HS-5 (cell line): ENCODE results near the gene APBA3.

Source experiments
- DNase-seq: peaks from one replicate; pipeline ENCODE4 v3.0.0-alpha.2; 2012; ENCODE audit warnings: low read depth

The APBA3 gene

DNA sequence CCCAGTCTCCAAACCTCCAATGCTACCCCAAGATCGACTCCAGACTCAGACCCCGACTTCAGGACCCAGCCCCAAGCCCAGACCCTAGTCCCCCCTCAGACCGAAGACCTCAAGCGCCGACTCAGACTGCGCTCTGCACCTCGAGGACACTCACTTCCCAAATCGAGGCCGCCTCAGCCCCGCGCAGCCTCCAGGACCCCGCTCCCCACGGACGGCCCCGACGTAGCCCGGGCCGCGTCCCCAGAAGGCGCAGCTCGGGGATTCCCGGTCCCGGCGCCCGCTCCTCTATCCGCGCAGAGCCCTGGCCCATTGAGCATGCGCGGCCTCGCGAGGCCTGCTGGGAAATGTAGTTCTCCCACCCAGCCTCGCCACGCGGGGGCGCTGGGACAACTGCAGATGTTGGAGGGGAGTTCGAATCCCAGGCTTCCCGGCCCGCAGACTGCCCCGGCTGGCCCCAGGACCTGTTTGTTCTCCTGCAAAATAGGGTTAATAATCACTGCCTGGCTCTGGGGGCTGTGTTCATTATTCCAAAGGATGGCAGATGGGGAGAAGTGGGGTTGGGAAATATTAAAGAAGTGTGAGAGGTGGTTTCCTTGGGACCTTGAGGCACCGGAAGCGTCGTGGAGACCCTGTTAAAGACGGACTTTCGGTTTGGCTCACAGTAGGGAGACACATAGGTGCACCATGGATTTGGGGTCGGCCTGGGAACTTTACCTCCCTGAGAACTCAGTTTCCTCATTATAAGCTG lies at the start of gene APBA3:
Gene APBA3, minus strand, starts transcription at position 311 of the 748 bp plus-strand sequence. CDS start 1,428 bp downstream, outside the sequence.
- peak; percentile 60 for DNase-seq

- no peak for DNase-seq
These were observed 49.3 kb upstream of the APBA3 start for GRCh38 chr19:3810708-3811355.

DNA sequence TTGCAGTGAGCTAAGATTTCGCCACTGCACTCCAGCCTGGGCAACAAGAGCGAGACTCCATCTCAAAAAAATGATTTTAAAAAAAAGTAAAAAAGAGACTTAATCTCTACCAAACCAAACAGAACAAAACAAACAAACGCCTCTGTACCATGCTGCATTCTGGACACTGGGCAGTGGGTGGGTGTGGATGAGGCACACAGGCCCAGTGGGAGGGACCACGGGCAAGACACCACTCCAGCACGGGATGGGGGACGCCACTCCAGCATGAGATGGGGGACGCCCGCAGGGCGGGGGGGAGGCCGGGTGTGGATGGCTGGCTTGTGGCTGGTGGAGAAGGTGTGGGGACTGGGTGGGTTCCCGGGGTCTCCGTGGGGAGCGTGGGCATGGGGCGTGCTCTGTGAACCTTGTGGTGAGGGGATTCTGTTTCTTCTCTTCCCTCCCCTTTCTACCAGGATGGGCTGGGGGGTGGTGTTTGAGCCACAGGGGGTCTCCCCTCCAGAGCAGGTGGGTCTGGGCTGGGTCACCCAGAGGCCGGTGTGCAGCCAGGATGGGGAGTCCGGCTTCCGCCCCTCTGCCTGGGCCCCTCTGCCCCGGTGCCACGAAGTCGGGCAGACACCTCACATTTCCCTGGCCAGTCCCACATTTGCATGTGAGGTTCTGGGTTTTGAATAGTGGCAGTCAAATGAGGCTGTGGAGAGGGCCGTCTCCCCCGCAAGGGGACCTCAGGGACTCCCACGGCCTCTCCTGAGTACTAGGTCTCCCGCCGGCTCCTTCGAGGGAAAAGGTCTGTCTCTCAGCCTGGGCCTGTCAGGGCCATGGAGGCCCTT lies 48.6 kb upstream of the APBA3 start:
- DNase-seq = no peak

DNA sequence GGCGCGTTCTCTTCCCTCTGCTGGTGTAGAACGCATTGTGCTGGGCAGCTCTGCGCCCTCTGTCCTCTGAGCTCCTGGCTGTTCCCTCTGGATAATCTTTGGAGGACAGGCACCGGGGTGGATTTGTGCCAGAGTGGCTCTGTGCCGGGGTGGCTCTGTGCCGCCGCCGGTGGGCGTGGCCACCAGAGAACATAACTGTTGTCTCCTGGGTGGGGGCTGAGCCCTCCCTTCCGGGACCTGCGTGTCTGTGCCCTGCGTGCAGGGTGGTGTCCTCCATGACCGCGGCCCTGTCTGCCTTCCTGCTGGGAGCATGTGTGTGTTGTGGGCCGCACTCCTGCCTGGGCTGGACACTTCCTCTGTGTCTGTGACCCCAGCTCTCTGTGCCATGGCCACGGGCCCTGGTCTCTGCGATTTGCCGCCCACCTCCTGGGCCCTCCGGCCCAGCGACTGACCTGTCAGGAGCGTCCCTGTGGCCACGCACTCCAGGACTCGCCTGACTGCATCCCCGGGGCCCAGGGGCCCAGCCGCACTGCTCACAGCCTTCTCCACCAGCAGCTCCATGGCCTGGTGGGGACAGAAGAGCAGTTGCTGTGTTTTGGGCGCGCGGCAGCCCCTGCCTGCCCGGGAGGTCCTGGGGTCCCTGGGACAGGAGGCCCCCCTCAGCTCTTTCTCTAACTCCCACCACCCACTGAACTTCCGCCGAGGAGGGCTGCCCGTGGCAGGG lies 47.1 kb upstream of the APBA3 start:
- DNase-seq = no peak

DNA sequence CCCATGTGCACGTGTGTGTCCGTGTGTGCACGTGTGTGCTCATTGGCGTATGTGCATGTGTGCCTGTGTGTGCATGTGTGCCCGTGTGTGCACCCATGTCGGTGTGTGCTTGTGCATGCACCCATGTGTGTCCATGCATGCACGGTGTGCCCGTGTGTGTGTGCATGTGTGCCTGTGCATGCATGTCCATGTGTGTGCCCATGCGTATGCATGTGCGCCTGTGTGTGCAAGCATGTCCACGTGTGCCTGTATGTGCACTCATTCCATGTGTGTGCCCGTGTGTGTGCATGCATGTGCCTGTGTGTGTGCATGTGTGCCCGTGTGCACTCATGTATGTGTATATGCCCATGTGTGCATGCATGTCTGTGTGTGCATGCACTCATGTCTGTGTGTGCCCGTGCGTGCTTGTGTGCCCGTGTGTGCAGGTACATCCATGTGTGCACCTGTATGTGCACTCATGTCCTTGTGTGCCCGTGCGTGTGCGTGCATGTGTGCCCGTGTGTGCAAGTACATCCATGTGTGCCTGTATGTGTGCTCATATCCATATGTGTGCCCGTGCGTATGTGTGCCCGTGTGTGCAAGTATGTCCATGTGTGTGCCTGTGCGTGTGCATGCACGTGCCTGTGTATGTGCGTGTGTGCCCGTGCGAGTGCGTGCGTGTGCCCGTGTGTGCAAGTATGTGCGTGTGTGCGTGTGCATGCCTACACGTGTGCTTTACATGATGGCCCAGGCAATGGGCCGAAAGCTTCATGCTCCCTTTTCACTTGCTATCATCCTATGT lies 46.3 kb upstream of the APBA3 start:
- no peak for DNase-seq

DNA sequence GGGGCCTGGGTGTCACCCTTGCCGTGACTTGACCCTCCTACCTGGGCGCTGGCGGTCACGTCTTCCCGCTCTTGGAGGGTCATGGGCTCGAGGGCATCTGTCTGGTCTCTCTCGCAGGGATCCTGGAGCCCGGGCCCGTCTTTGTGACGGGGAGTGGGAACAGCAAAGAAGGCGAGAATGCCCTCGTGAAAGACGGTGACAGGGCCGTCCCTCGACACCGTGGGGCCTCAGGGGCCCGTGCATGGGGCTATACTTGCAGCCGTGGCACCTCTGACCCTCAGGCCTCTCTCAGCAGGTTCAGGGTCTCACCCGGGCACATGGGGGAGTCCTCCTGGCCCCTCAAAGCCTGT lies 45.6 kb upstream of the APBA3 start:
- no peak for DNase-seq

GRCh38 chr19:3805859-3806258 lies 44.4 kb upstream of the APBA3 start:
- DNase-seq = no peak

- no peak for DNase-seq
These were observed 42.9 kb upstream of the APBA3 start for GRCh38 chr19:3804429-3804828.

DNA sequence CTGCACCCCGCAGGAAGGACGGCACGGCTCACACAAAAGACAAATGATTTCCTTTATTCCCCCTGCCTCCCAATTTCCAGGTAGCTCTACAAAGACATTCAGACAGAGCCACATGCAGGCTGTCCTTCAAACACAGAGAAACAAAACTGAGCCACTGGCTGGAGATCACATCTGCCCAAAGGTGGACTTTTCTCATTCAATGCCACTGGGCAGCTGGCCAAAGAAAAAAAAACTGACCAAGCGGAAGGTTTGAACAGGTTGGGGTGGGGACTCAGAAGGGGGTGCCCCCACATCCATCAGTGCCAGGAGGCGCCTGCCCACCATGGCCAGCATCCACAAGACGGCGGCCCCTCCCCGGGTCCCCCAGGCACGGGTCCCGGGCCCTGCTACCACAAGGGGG lies 42.5 kb upstream of the APBA3 start:
- DNase-seq = no peak

GRCh38 chr19:3803114-3803888 lies 41.8 kb upstream of the APBA3 start:
- DNase-seq = no peak

DNA sequence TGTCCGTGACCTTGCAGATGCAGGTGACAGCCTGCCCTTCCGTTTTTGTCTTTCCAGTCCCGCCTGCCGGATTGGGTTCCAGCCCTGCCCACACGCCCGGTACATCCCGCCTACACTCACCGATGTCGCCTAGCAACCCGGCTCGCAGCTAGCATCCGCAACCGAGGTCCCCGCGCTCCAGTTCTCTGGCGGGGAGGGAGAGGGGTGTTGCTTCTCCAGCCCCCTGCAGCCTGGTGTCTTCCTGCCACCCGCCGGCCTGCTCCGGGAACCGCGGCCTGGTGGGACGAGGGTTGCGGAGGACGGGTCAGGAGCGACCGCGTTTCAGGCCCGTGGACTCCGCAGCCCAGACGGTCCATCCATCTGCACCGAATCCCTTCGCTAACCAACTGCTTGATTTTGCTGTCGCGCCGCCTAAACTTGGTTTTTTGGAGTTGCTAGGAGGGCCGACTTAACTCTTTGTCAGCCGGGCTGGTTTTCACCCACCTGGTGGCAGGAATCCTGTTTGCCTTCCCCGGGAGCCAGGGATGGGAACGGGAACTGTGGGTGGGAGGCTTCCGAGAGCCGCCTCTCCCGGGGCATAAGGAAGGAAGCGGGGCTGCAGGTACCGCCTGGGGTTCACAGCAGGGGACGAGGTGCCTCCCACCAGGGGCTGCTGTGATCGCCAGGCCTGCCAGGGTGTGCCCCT lies 40.1 kb upstream of the APBA3 start:
- no peak for DNase-seq

GRCh38 chr19:3800996-3801395 lies 39.5 kb upstream of the APBA3 start:
- DNase-seq = no peak

DNA sequence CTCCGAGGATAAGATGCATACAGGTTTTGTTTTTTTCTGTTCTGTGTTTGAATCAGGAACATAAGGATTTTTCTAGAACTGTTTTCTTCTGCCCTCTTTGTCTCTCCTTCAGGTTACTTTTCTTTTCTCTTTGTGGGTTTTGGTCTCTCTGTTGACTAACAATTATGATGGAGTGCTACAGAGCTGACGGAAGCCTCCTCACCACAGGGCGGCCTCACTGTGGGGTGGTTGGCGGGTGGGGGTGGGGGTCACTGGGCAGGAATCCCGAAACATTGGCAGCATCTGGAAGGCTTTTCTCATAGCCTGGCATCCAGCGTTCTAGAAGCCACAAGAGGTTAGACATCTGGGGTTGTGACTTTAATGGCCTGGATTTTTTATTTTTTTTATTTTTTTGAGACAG lies 36.6 kb upstream of the APBA3 start:
- DNase-seq = no peak

DNA sequence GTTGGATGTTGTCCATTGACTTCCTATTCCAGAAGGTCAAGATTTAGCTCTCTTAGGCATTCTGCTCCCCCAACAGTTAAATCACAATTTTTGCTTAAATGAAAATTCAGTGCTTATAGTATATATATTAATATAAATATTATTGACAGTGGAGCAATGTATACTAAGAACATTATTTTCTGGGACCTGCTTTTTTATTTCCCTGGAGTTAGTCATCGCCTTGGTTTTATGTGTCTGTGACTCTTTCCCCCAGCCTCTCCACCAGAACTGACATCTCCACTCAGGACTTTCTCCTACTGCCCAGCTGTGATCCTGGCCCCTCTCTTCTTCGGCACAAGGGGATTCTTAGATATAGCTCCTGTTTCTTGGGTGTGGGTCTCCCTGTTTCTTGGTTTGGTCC lies 34.9 kb upstream of the APBA3 start:
- DNase-seq = no peak

GRCh38 chr19:3793799-3794198 lies 32.3 kb upstream of the APBA3 start:
- DNase-seq = no peak

- DNase-seq = no peak
These were observed 30.6 kb upstream of the APBA3 start for GRCh38 chr19:3792114-3792513.

- no peak for DNase-seq
These were observed 29.4 kb upstream of the APBA3 start for GRCh38 chr19:3790941-3791340.

DNA sequence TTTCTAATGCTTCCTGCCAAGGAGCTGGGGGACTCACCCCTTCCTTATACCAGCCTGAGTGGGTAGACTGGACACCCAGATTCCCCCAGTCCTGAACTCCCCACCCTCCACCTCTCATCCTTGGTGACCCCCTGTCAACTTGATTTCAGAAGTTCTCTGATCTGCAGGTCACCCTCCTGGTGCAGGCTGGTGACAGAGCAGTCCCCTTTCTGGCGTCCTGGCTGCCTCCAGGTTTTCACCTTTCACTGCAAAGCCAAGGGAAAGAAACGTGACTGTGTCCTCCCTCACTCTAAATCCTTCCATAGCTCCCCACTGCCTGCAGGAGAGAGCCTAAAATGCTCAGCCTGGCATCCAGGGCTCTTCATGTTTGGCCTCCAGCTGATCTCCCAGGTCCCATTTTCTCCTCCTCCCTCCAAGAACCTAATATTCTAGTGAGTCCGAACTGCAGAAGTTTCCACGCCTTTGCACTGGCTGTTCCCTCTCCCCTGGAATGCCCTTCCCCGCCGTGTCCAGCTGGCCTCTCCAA lies 28.8 kb upstream of the APBA3 start:
- DNase-seq = no peak

GRCh38 chr19:3788996-3789778 lies 27.7 kb upstream of the APBA3 start:
- DNase-seq = no peak
